SK-N-SH (cell line): ENCODE measurements around the gene ST7. TPM values are rescaled to one million over a fixed set of nuclear protein-coding genes. Genes with fewer than 3 reads are reported as not detected.

Experiments used
- CTCF ChIA-PET: fragments of 300-600, 350-600 bp; formaldehyde crosslinking; extraction: SDS; loops from one replicate; lab custom pipeline; 2021; lab: Yijun Ruan, JAX
- POLR2A ChIA-PET: fragments of 350-600 bp; sonication (Branson Sonifier 250); formaldehyde crosslinking; extraction: SDS; loops from one replicate; lab custom pipeline; 2020; ENCODE audit warnings: antibody characterized with exemption, inconsistent platforms; lab: Yijun Ruan, JAX
- DNase-seq: peaks from one replicate; pipeline ENCODE4 v3.0.0; 2012
- H2AFZ ChIP-seq: fragments of 200-600 bp; sonication (generic); 2 replicates; pipeline ENCODE4 v1.8.1; 2016; ENCODE audit warnings: antibody characterized with exemption, mild to moderate bottlenecking, low read depth
- H3F3A ChIP-seq: fragments of 200-600 bp; sonication (generic); replicated peaks from 2 replicates; pipeline ENCODE3; 2016; ENCODE audit warnings: antibody characterized with exemption, mild to moderate bottlenecking; ENCODE audit not compliant: insufficient read depth
- H3K27ac ChIP-seq, 2 experiments: fragments of 200-500 bp in 1 of 2; fragments of 200-600 bp in 1 of 2; sonication (Bioruptor generic) in 1 of 2; sonication (generic), shearing (Covaris generic) in 1 of 2; 2 replicates each; pipeline versions ENCODE4 v1.5.1 to v1.6.1; 2014 to 2016; ENCODE audit warnings: low read depth in 2 of 2, inconsistent platforms in 1 of 2, low read length in 1 of 2, mild to moderate bottlenecking in 1 of 2, mixed read lengths in 1 of 2
- H3K27me3 ChIP-seq: fragments of 200-600 bp; sonication (generic), shearing (Covaris generic); 2 replicates; pipeline ENCODE4 v1.6.1; 2016; ENCODE audit warnings: mixed run types; ENCODE audit not compliant: insufficient read depth
- H3K36me3 ChIP-seq, 2 experiments: fragments of 200-500 bp in 1 of 2; fragments of 200-600 bp in 1 of 2; sonication (Bioruptor generic) in 1 of 2; sonication (generic) in 1 of 2; replicated peaks in 1 of 2; 2 replicates each; pipeline versions ENCODE3 to v1.5.1; 2014 to 2016; ENCODE audit warnings: low read length in 1 of 2, mild to moderate bottlenecking in 1 of 2; ENCODE audit not compliant: insufficient read depth in 2 of 2, control insufficient read depth in 1 of 2
- H3K4me1 ChIP-seq, 2 experiments: fragments of 200-500 bp in 1 of 2; fragments of 200-600 bp in 1 of 2; sonication (Bioruptor generic) in 1 of 2; sonication (generic), shearing (Covaris generic) in 1 of 2; 2 replicates each; pipeline versions ENCODE4 v1.5.1 to v1.6.1; 2014 to 2016; ENCODE audit warnings: low read depth in 1 of 2, low read length in 1 of 2, mixed run types in 1 of 2; ENCODE audit not compliant: insufficient read depth in 2 of 2, control insufficient read depth in 1 of 2
- H3K4me2 ChIP-seq: fragments of 200-600 bp; sonication (generic), shearing (Covaris generic); 2 replicates; pipeline ENCODE4 v1.6.1; 2017; ENCODE audit warnings: mixed run types
- H3K4me3 ChIP-seq, 2 experiments: fragments of 200-500 bp in 1 of 2; fragments of 200-600 bp in 1 of 2; sonication (Bioruptor generic) in 1 of 2; sonication (generic), shearing (Covaris generic) in 1 of 2; 2 replicates each; pipeline versions ENCODE4 v1.5.1 to v1.8.1; 2014 to 2016; ENCODE audit warnings: low read depth in 2 of 2, inconsistent platforms in 1 of 2, low read length in 1 of 2, mild to moderate bottlenecking in 1 of 2, mixed read lengths in 1 of 2, moderate library complexity in 1 of 2
- H3K79me2 ChIP-seq: fragments of 200-600 bp; sonication (generic); 2 replicates; pipeline ENCODE4 v1.8.1; 2017; ENCODE audit warnings: mild to moderate bottlenecking; ENCODE audit not compliant: insufficient read depth
- H3K9ac ChIP-seq: fragments of 200-600 bp; sonication (generic); 2 replicates; pipeline ENCODE4 v1.6.1; 2017; ENCODE audit warnings: mixed run types
- H3K9me2 ChIP-seq: fragments of 200-600 bp; sonication (generic); 2 replicates; pipeline ENCODE4 v1.6.1; 2017; ENCODE audit warnings: mixed run types
- H3K9me3 ChIP-seq: fragments of 200-600 bp; sonication (generic); 2 replicates; pipeline ENCODE4 v1.6.1; 2017; ENCODE audit warnings: mixed run types, mild to moderate bottlenecking, moderate library complexity
- H4K20me1 ChIP-seq: fragments of 200-600 bp; sonication (generic); 2 replicates; pipeline ENCODE4 v1.6.1; 2017; ENCODE audit warnings: mild to moderate bottlenecking, mixed run types; ENCODE audit not compliant: insufficient read depth
- EP300 ChIP-seq, 2 experiments: IDR thresholded peaks; 2 replicates each; pipeline versions ENCODE4 v1.4.0 to v1.6.1; 2012; ENCODE audit warnings: borderline replicate concordance in 1 of 2, low read depth in 1 of 2, low read length in 1 of 2
- FOSL2 ChIP-seq: IDR thresholded peaks from 2 replicates; pipeline ENCODE4 v1.4.0; 2012; ENCODE audit warnings: low read depth, mild to moderate bottlenecking, moderate library complexity, borderline replicate concordance
- FOXM1 ChIP-seq: IDR thresholded peaks from 2 replicates; pipeline ENCODE4 v1.4.0; 2012; ENCODE audit warnings: low read depth, mild to moderate bottlenecking
- GATA2 ChIP-seq: sonication (generic); formaldehyde crosslinking; IDR thresholded peaks from 2 replicates; pipeline ENCODE4 v1.5.0; 2020; ENCODE audit warnings: mild to moderate bottlenecking, missing genetic modification reagents
- JUND ChIP-seq: IDR thresholded peaks from 2 replicates; pipeline ENCODE4 v1.4.0; 2012
- MEF2A ChIP-seq: IDR thresholded peaks from 2 replicates; pipeline ENCODE4 v1.4.0; 2012; ENCODE audit warnings: low read depth, borderline replicate concordance
- NFIC ChIP-seq: IDR thresholded peaks from 2 replicates; pipeline ENCODE4 v1.4.0; 2012; ENCODE audit warnings: borderline replicate concordance
- POLR2AphosphoS5 ChIP-seq: IDR thresholded peaks from 2 replicates; pipeline ENCODE4 v1.6.1; 2012; ENCODE audit warnings: low read depth, low read length
- RAD21 ChIP-seq: IDR thresholded peaks from 2 replicates; pipeline ENCODE4 v1.6.1; 2012; ENCODE audit warnings: mild to moderate bottlenecking, low read length
- RCOR1 ChIP-seq: fragments of 150-350 bp; IDR thresholded peaks from 2 replicates; pipeline ENCODE4 v1.6.1; 2017; ENCODE audit warnings: antibody characterized with exemption, low read length
- RFX5 ChIP-seq: IDR thresholded peaks from 2 replicates; pipeline ENCODE4 v1.6.1; 2012; ENCODE audit warnings: mild to moderate bottlenecking, improper control_type of control experiment, low read length
- SIN3A ChIP-seq: IDR thresholded peaks from 2 replicates; pipeline ENCODE4 v1.6.1; 2012; ENCODE audit warnings: low read depth, mild to moderate bottlenecking, low read length, moderate library complexity, borderline replicate concordance
- TCF12 ChIP-seq: IDR thresholded peaks from 2 replicates; pipeline ENCODE4 v1.4.0; 2012
- YY1 ChIP-seq: IDR thresholded peaks from 2 replicates; pipeline ENCODE4 v1.4.0; 2012; ENCODE audit warnings: low read depth, mild to moderate bottlenecking
- WGBS: methylation state at CpG from one replicate; pipeline ENCODE4 v1.1.6; 2017; ENCODE audit warnings: low lambda C conversion rate; 5-methylcytosine and 5-hydroxymethylcytosine counted together
- polyA plus RNA-seq, 3 experiments: library from polyadenylated mRNA; depleted of rRNA; stranded (reverse); fragments of >200 nt; gene quantifications; 2 replicates each; pipeline ENCODE4 v1.2.3, GENCODE V29; 2012
- TF ChIP-seq, protein P1 (sequence below): IDR thresholded peaks from 2 replicates; pipeline ENCODE4 v1.4.0; 2012; ENCODE audit warnings: low read depth, borderline replicate concordance
- TF ChIP-seq, protein P2 (sequence below): fragments of 200-600 bp; sonication (generic); IDR thresholded peaks from 2 replicates; pipeline ENCODE4 v1.6.1; 2017; ENCODE audit warnings: antibody characterized with exemption, mild to moderate bottlenecking, moderate library complexity
- TF ChIP-seq, protein P3 (sequence below): IDR thresholded peaks from 2 replicates; pipeline ENCODE4 v1.4.0; 2012; ENCODE audit warnings: low read depth, borderline replicate concordance
- TF ChIP-seq, protein P4 (sequence below): fragments of 150-350 bp; IDR thresholded peaks from 2 replicates; pipeline ENCODE4 v1.6.1; 2017; ENCODE audit warnings: antibody characterized with exemption, low read length, low read depth, borderline replicate concordance

Gene ST7
- polyA plus RNA-seq, 1 of the 3 experiments (the other 2 are of a cell fraction): 23.5 TPM

DNA sequence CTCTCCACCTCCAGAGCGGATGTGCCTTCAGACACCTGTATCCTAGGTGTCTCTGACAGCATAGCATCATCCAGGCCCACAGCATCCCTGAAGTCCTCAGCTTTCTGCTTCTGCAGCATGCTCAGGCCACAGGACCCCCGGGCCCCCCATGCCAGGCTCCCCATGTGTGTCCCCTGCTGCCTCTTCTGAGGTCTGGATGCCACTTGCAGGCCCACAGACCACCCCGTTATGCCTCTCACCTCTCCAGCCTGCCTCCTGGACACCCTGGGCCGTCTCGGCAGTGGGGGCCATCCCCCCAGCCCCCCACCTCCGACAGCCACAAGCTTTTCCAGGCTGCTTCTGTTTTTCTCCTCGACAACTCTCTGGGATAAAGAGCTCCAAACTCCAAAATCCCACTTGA lies 285.2 kb downstream of the ST7 start:
- 40% methylated on average over 7 of the region's 7 CpGs for WGBS
- H3K4me2 ChIP-seq: no peak overlapping the region
- POLR2A ChIA-PET: no interaction called here

DNA sequence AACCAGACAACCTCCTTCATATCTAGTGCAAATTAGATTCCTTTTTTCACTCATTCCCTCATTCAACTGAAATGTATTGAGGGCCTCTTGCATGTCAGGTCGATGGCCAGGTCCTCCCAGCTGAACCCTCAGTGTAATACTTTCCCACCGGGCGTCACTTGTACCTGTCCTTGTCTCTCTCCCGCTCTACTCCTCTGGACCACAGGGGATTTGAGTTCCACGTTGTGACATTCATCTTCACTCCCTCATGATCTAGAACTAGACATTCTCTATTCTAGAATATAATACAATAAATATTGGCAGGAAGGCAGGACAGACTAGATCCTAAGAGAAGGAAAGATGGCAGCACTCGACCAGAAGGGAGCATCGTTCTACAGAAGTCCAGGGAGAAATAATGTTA lies 285.6 kb downstream of the ST7 start:
- H2AFZ ChIP-seq: no peak overlapping the region
- H3K9me2 ChIP-seq: no peaks in the 10 kb centered on the region
- no peaks in the 10 kb centered on the region for H3F3A ChIP-seq
- H3K36me3 ChIP-seq: no peaks in the 10 kb centered on the region
- H3K27ac ChIP-seq: no peak overlapping the region
- no peaks in the 10 kb centered on the region for H4K20me1 ChIP-seq
- 46% methylated on average over 7 of the region's 7 CpGs for WGBS
- no peaks in the 10 kb centered on the region for H3K79me2 ChIP-seq
- ChIA-PET CTCF (interaction anchor here (0.6 to 1.2 kb wide), 2 partner anchors 10 to 65 kb away, joined by 3 read pairs; no protein-coding TSS in a partner anchor), POLR2A (no interaction called here)
- no peak overlapping the region for H3K4me2 ChIP-seq
- H3K27me3 ChIP-seq: no peaks in the 10 kb centered on the region
- H3K9me3 ChIP-seq: peaks cover 10% of the 10 kb centered on the region
- H3K4me1 ChIP-seq: no peaks in the 10 kb centered on the region
- no peak for DNase-seq
- TF ChIP-seq JUND (no peak), TCF12 (no peak), YY1 (no peak), GATA2 (CRISPR knock-in tag) (no peak), RAD21 (no peak), POLR2AphosphoS5 (no peak), RCOR1 (no peak)
- no peak overlapping the region for H3K4me3 ChIP-seq
- no peak overlapping the region for H3K9ac ChIP-seq

More for the DNA sequence above, 285.2 kb downstream of the ST7 start:
- no peaks in the 10 kb centered on the region for H3K79me2 ChIP-seq
- no peak overlapping the region for H3K27ac ChIP-seq
- H3K9ac ChIP-seq: no peak overlapping the region
- no peaks in the 10 kb centered on the region for H3F3A ChIP-seq
- TF ChIP-seq FOXM1: no peak
- no peak for TF ChIP-seq RAD21
- TF ChIP-seq RCOR1: no peak
- no peak for TF ChIP-seq NFIC
- TF ChIP-seq MEF2A: no peak
- TF ChIP-seq TCF12: no peak
- TF ChIP-seq FOSL2: no peak
- TF ChIP-seq EP300 (IDR thresholded peaks at IDR 0.05; ENCODE audit: borderline replicate concordance in 1 of 2, low read depth in 1 of 2, low read length in 1 of 2): no peak
- TF ChIP-seq RFX5: no peak
- H3K4me3 ChIP-seq: no peak overlapping the region
- no peaks in the 10 kb centered on the region for H3K36me3 ChIP-seq
- DNase-seq: no peak
- CTCF ChIA-PET: interaction anchor here (0.6 to 1.5 kb wide), 2 partner anchors 12 to 66 kb away, joined by 3 to 4 read pairs; no protein-coding TSS in a partner anchor
- H3K27me3 ChIP-seq: no peaks in the 10 kb centered on the region
- H4K20me1 ChIP-seq: no peaks in the 10 kb centered on the region
- peaks cover 10% of the 10 kb centered on the region for H3K9me3 ChIP-seq
- no peaks in the 10 kb centered on the region for H3K9me2 ChIP-seq
- H3K4me1 ChIP-seq: no peaks in the 10 kb centered on the region
- no peak overlapping the region for H2AFZ ChIP-seq

DNA sequence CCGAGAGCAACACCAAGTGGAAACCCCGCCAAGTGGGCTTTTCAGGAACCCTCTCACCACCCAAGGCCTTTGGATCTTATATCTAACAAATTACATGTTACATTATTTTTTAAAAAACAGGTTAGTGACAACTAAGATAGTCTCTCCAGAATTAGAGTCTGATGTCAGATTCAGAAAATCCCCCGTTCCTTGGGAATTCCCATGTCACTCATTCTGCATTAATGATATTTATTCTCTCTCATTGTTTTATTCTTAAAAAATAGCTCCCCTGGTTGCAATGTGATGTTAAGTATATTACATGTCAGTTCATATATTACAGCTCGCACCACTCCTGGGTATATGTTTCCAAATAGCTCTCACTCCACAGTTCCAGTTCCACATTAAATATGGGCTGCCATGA lies 287.8 kb downstream of the ST7 start:
- CTCF ChIA-PET: interaction anchor here (1.2 to 1.6 kb wide), 2 partner anchors 10 to 17 kb away, joined by 5 read pairs; no protein-coding TSS in a partner anchor
- no peak for TF ChIP-seq NFIC
- TF ChIP-seq, protein P1, sequence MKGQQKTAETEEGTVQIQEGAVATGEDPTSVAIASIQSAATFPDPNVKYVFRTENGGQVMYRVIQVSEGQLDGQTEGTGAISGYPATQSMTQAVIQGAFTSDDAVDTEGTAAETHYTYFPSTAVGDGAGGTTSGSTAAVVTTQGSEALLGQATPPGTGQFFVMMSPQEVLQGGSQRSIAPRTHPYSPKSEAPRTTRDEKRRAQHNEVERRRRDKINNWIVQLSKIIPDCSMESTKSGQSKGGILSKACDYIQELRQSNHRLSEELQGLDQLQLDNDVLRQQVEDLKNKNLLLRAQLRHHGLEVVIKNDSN: no peak
- TF ChIP-seq, protein P2, sequence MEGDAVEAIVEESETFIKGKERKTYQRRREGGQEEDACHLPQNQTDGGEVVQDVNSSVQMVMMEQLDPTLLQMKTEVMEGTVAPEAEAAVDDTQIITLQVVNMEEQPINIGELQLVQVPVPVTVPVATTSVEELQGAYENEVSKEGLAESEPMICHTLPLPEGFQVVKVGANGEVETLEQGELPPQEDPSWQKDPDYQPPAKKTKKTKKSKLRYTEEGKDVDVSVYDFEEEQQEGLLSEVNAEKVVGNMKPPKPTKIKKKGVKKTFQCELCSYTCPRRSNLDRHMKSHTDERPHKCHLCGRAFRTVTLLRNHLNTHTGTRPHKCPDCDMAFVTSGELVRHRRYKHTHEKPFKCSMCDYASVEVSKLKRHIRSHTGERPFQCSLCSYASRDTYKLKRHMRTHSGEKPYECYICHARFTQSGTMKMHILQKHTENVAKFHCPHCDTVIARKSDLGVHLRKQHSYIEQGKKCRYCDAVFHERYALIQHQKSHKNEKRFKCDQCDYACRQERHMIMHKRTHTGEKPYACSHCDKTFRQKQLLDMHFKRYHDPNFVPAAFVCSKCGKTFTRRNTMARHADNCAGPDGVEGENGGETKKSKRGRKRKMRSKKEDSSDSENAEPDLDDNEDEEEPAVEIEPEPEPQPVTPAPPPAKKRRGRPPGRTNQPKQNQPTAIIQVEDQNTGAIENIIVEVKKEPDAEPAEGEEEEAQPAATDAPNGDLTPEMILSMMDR: no peak
- no peak for TF ChIP-seq RCOR1
- TF ChIP-seq POLR2AphosphoS5: no peak
- TF ChIP-seq YY1: no peak
- TF ChIP-seq, protein P3, sequence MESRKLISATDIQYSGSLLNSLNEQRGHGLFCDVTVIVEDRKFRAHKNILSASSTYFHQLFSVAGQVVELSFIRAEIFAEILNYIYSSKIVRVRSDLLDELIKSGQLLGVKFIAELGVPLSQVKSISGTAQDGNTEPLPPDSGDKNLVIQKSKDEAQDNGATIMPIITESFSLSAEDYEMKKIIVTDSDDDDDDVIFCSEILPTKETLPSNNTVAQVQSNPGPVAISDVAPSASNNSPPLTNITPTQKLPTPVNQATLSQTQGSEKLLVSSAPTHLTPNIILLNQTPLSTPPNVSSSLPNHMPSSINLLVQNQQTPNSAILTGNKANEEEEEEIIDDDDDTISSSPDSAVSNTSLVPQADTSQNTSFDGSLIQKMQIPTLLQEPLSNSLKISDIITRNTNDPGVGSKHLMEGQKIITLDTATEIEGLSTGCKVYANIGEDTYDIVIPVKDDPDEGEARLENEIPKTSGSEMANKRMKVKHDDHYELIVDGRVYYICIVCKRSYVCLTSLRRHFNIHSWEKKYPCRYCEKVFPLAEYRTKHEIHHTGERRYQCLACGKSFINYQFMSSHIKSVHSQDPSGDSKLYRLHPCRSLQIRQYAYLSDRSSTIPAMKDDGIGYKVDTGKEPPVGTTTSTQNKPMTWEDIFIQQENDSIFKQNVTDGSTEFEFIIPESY: no peak
- TF ChIP-seq, protein P4, sequence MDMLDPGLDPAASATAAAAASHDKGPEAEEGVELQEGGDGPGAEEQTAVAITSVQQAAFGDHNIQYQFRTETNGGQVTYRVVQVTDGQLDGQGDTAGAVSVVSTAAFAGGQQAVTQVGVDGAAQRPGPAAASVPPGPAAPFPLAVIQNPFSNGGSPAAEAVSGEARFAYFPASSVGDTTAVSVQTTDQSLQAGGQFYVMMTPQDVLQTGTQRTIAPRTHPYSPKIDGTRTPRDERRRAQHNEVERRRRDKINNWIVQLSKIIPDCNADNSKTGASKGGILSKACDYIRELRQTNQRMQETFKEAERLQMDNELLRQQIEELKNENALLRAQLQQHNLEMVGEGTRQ: no peak
- TF ChIP-seq FOSL2: no peak
- TF ChIP-seq SIN3A: no peak

More for the DNA sequence above, 287.8 kb downstream of the ST7 start:
- no peak for DNase-seq
- H3K36me3 ChIP-seq: no peaks in the 10 kb centered on the region
- H3K79me2 ChIP-seq: no peaks in the 10 kb centered on the region
- no peaks in the 10 kb centered on the region for H3K4me1 ChIP-seq
- 62% methylated on average over 4 of the region's 4 CpGs for WGBS
- no peak overlapping the region for H3K4me3 ChIP-seq
- peaks cover 10% of the 10 kb centered on the region; the same call in 1 of the 2 replicates for H3K9me3 ChIP-seq
- H3K9ac ChIP-seq: no peak overlapping the region
- no peaks in the 10 kb centered on the region for H4K20me1 ChIP-seq
- no peak overlapping the region for H3K4me2 ChIP-seq
- no peaks in the 10 kb centered on the region for H3K27me3 ChIP-seq
- H3K9me2 ChIP-seq: no peaks in the 10 kb centered on the region
- POLR2A ChIA-PET: no interaction called here
- H2AFZ ChIP-seq: no peak overlapping the region
- H3F3A ChIP-seq: no peaks in the 10 kb centered on the region
- no peak overlapping the region for H3K27ac ChIP-seq
